K562 (cell line): ENCODE measurements around the gene FN3K. TPM values are rescaled to one million over a fixed set of nuclear protein-coding genes. Genes with fewer than 3 reads are reported as not detected.
A peak's percentile ranks its signal among the peaks of the same experiment; 100 is the strongest.

Experiments used
- ATAC-seq: fragments of 200-7000 bp; cut with Tn5 transposase; 3 replicates; pipeline ENCODE4 v1.9.1; 2020; ENCODE audit warnings: moderate library complexity
- BruUV-seq: library from RNA; stranded (reverse); fragments of 400-500 nt; replicated peaks from 2 replicates; lab custom pipeline; 2021; lab: Mats Ljungman, UMichigan
- CTCF ChIA-PET: fragments of 300-600 bp; formaldehyde crosslinking; extraction: SDS; loops from one replicate; lab custom pipeline; 2021; ENCODE audit warnings: low intra/inter-chr PET ratio; lab: Yijun Ruan, JAX
- POLR2A ChIA-PET: fragments of 300-600, 350-650 bp; sonication (Branson Sonifier 250); formaldehyde crosslinking; extraction: SDS; loops from one replicate; lab custom pipeline; 2021; ENCODE audit warnings: antibody characterized with exemption, inconsistent platforms; lab: Yijun Ruan, JAX
- DNase-seq, 4 experiments: peaks; one replicate each; pipeline versions ENCODE4 v3.0.0 to v3.0.0-alpha.2; 2011 to 2018; ENCODE audit warnings: low spot score in 3 of 4, mixed read lengths in 3 of 4; ENCODE audit errors: extremely low read depth in 1 of 4
- FAIRE-seq: peaks from 2 replicates; lab custom pipeline; 2011; peaks lifted over from hg19 to GRCh38; lab: Jason Lieb, UNC
- H2AFZ ChIP-seq: 2 replicates; pipeline ENCODE4 v1.6.0; 2011; ENCODE audit warnings: low read depth, low read length, control low read depth, inconsistent platforms
- H3K27ac ChIP-seq: fragments of 200-600 bp; 3 replicates; pipeline ENCODE4 v1.8.0; 2011; ENCODE audit warnings: low read depth, mild to moderate bottlenecking, control low read depth, inconsistent platforms, low read length, moderate library complexity, mixed read lengths; ENCODE audit errors: extremely low read depth
- H3K27me3 ChIP-seq, 2 experiments: fragments of 300-600 bp in 1 of 2; 2 replicates in 1 of 2; 3 replicates in 1 of 2; pipeline versions ENCODE4 v1.6.0 to v1.8.0; 2011; ENCODE audit warnings: inconsistent platforms in 2 of 2, low read length in 2 of 2, mild to moderate bottlenecking in 1 of 2, mixed read lengths in 1 of 2, moderate library complexity in 1 of 2; ENCODE audit not compliant: control insufficient read depth in 2 of 2, insufficient read depth in 2 of 2
- H3K36me3 ChIP-seq: fragments of 300-600 bp; 3 replicates; pipeline ENCODE4 v1.8.0; 2011; ENCODE audit warnings: mild to moderate bottlenecking, low read length, inconsistent platforms; ENCODE audit not compliant: control insufficient read depth, insufficient read depth
- H3K4me1 ChIP-seq, 2 experiments: fragments of 200-600 bp in 1 of 2; replicated peaks in 1 of 2; 2 replicates in 1 of 2; 3 replicates in 1 of 2; pipeline versions ENCODE4 v1.5.1 to v1.8.0; 2011; ENCODE audit warnings: inconsistent platforms in 2 of 2, low read length in 2 of 2, mild to moderate bottlenecking in 1 of 2, mixed read lengths in 1 of 2, moderate library complexity in 1 of 2; ENCODE audit not compliant: control insufficient read depth in 2 of 2, insufficient read depth in 2 of 2
- H3K4me2 ChIP-seq: 2 replicates; pipeline ENCODE4 v1.6.1; 2011; ENCODE audit warnings: low read length, control low read depth, inconsistent platforms, mixed read lengths; ENCODE audit not compliant: insufficient read depth
- H3K4me3 ChIP-seq: fragments of 200-600 bp; sonication (generic), shearing (Covaris generic); 2 replicates; pipeline ENCODE4 v1.5.1; 2016; ENCODE audit warnings: control low read depth, inconsistent platforms
- H3K79me2 ChIP-seq: fragments of 200-600 bp; 3 replicates; pipeline ENCODE4 v1.8.0; 2011; ENCODE audit warnings: low read length, inconsistent platforms; ENCODE audit not compliant: control insufficient read depth, insufficient read depth
- H3K9ac ChIP-seq, 2 experiments: 2 replicates each; pipeline versions ENCODE4 v1.6.0 to v1.6.1; 2011; ENCODE audit warnings: low read depth in 2 of 2, low read length in 2 of 2, control low read depth in 1 of 2, inconsistent platforms in 1 of 2, mild to moderate bottlenecking in 1 of 2, mixed read lengths in 1 of 2; ENCODE audit not compliant: insufficient read depth in 1 of 2
- H3K9me1 ChIP-seq: one replicate; pipeline ENCODE4 v1.6.0; 2011; ENCODE audit warnings: inconsistent platforms, mild to moderate bottlenecking, low read length, moderate library complexity; ENCODE audit not compliant: control insufficient read depth, insufficient read depth
- H3K9me3 ChIP-seq: replicated peaks from 2 replicates; pipeline ENCODE4 v1.5.1; 2011; ENCODE audit warnings: low read depth, low read length, inconsistent platforms; ENCODE audit not compliant: control insufficient read depth, insufficient read depth
- H4K20me1 ChIP-seq: replicated peaks from 2 replicates; pipeline ENCODE4 v1.6.1; 2011; ENCODE audit warnings: low read length, inconsistent platforms, mixed read lengths; ENCODE audit not compliant: control insufficient read depth, insufficient read depth
- HMG20A ChIP-seq: fragments of 450-650 bp; formaldehyde crosslinking; conservative IDR thresholded peaks from 2 replicates; pipeline ENCODE4 v1.4.0; 2020; ENCODE audit warnings: mild to moderate bottlenecking, mixed read lengths
- L3MBTL2 ChIP-seq: fragments of 450-650 bp; IDR thresholded peaks from 2 replicates; pipeline ENCODE4 v1.6.1; 2016; ENCODE audit warnings: mild to moderate bottlenecking, moderate library complexity
- PHF8 ChIP-seq: fragments of 200-600 bp; sonication (generic); IDR thresholded peaks from 2 replicates; pipeline ENCODE4 v1.6.1; 2012; ENCODE audit warnings: mixed run types, mild to moderate bottlenecking, inconsistent platforms, low read length, moderate library complexity, borderline replicate concordance
- POLR2G ChIP-seq: fragments of 200-400 bp; formaldehyde crosslinking; IDR thresholded peaks from 2 replicates; pipeline ENCODE4 v1.6.1; 2017; ENCODE audit warnings: low read depth, mild to moderate bottlenecking, antibody characterized with exemption, low read length, moderate library complexity
- PTTG1 ChIP-seq: fragments of 450-650 bp; IDR thresholded peaks from 2 replicates; pipeline ENCODE4 v1.6.1; 2016; ENCODE audit warnings: low read depth, mild to moderate bottlenecking, missing genetic modification characterization, missing compliant biosample characterization
- RBFOX2 ChIP-seq: fragments of 200-400 bp; formaldehyde crosslinking; IDR thresholded peaks from 2 replicates; pipeline ENCODE4 v1.6.1; 2017; ENCODE audit warnings: low read depth, mild to moderate bottlenecking, low read length, moderate library complexity
- ZNF146 ChIP-seq: IDR thresholded peaks from one replicate; pipeline ENCODE4 v1.6.1; 2018; ENCODE audit warnings: missing compliant biosample characterization; ENCODE audit not compliant: unreplicated experiment
- ZNF707 ChIP-seq: fragments of 250-450 bp; sonication (Bioruptor Pico); conservative IDR thresholded peaks from 2 replicates; pipeline ENCODE4 v1.8.0; 2022; ENCODE audit warnings: inconsistent platforms, mild to moderate bottlenecking, moderate library complexity
- ZNF830 ChIP-seq: fragments of 250-450 bp; sonication (Bioruptor Pico); IDR thresholded peaks from 2 replicates; pipeline ENCODE4 v1.5.0; 2021; ENCODE audit warnings: mild to moderate bottlenecking
- WGBS: fragments of 100-300 bp; shearing (Covaris generic); methylation state at CpG from one replicate; pipeline ENCODE4 v1.1.6; 2016; ENCODE audit warnings: low coverage, mixed read lengths; ENCODE audit not compliant: insufficient coverage; ENCODE audit errors: missing lambda C conversion rate; 5-methylcytosine and 5-hydroxymethylcytosine counted together
- in situ Hi-C: fragments of 300-500 bp; cut with MboI; formaldehyde crosslinking; loops from 4 replicates; pipeline ENCODE4 v1.15.0; 2018; ENCODE audit warnings: inconsistent platforms, mixed read lengths
- intact Hi-C: fragments of 100-400 bp; cut with micrococcal nuclease; formaldehyde crosslinking; loops from 2 replicates; pipeline ENCODE4 v1.14.2; 2022
- polyA plus RNA-seq, 8 experiments: library from polyadenylated mRNA; depleted of rRNA in 4 of 8; stranded (reverse) in 5 of 8; unstranded in 3 of 8; fragments of >200 nt; fragmentation: Nextera tagmentation in 2 of 8; fragmentation: Illumina TruSeq in 1 of 8; extraction: Ambion mirVana in 2 of 8; extraction: Trizol in 1 of 8; gene quantifications; 2 replicates each; pipeline versions ENCODE4 v1.2.1 to v1.2.3, GENCODE V29; 2011 to 2014; ENCODE audit warnings: inconsistent platforms in 1 of 8, missing spikeins in 1 of 8
- total RNA-seq, 7 experiments: library from RNA; depleted of rRNA in 6 of 7; stranded (reverse); fragments of >200 nt in 6 of 7; fragmentation: Illumina TruSeq in 2 of 7; extraction: Trizol in 2 of 7; gene quantifications; 2 replicates each; pipeline versions ENCODE4 v1.2.1 to v1.2.3, GENCODE V29; 2011 to 2021; ENCODE audit warnings: low replicate concordance in 1 of 7
- TF ChIP-seq, protein P1 (sequence below): sonication (generic); formaldehyde crosslinking; IDR thresholded peaks from 2 replicates; pipeline ENCODE4 v1.8.1; 2023; ENCODE audit warnings: missing genetic modification reagents, mild to moderate bottlenecking, borderline replicate concordance
- TF ChIP-seq, protein P2 (sequence below), 3 experiments: IDR thresholded peaks in 2 of 3; conservative IDR thresholded peaks in 1 of 3; 2 replicates each; pipeline ENCODE4 v1.5.1; 2011 to 2012; ENCODE audit warnings: low read length in 3 of 3, mild to moderate bottlenecking in 3 of 3, control low read depth in 2 of 3, improper control_type of control experiment in 1 of 3, inconsistent platforms in 1 of 3, low read depth in 1 of 3, mixed read lengths in 1 of 3, moderate library complexity in 1 of 3; ENCODE audit not compliant: insufficient read depth in 2 of 3

Gene FN3K
- total and polyA plus RNA-seq, 9 of the 15 experiments (the other 6 are each of a cell fraction or from before 2014, with no cell fraction given): 0.08 to 22.7 (median 3.8) TPM

GRCh38 chr17:82732118-82732743 is 3.2 kb upstream of the FN3K start (continued):
- TF ChIP-seq ZNF830 (CRISPR knock-in tag) (no peak), L3MBTL2 (no peak), PTTG1 (tag) (no peak)

- CTCF ChIA-PET: no interaction called here
- H4K20me1 ChIP-seq: no peaks in the 10 kb centered on the region
- WGBS: 89% methylated on average over 13 of the region's 18 CpGs
- FAIRE-seq: no peak
- H3K27me3 ChIP-seq: no peaks in the 10 kb centered on the region
- in situ Hi-C loops: no loop called here
- H3K9me1 ChIP-seq: no peaks in the 10 kb centered on the region
- BruUV-seq: no TSS peak
- H3K9me3 ChIP-seq: peaks cover 33% of the 10 kb centered on the region
- peak overlapping the region; percentile 75 for H3K4me2 ChIP-seq
- TF ChIP-seq, protein P1, sequence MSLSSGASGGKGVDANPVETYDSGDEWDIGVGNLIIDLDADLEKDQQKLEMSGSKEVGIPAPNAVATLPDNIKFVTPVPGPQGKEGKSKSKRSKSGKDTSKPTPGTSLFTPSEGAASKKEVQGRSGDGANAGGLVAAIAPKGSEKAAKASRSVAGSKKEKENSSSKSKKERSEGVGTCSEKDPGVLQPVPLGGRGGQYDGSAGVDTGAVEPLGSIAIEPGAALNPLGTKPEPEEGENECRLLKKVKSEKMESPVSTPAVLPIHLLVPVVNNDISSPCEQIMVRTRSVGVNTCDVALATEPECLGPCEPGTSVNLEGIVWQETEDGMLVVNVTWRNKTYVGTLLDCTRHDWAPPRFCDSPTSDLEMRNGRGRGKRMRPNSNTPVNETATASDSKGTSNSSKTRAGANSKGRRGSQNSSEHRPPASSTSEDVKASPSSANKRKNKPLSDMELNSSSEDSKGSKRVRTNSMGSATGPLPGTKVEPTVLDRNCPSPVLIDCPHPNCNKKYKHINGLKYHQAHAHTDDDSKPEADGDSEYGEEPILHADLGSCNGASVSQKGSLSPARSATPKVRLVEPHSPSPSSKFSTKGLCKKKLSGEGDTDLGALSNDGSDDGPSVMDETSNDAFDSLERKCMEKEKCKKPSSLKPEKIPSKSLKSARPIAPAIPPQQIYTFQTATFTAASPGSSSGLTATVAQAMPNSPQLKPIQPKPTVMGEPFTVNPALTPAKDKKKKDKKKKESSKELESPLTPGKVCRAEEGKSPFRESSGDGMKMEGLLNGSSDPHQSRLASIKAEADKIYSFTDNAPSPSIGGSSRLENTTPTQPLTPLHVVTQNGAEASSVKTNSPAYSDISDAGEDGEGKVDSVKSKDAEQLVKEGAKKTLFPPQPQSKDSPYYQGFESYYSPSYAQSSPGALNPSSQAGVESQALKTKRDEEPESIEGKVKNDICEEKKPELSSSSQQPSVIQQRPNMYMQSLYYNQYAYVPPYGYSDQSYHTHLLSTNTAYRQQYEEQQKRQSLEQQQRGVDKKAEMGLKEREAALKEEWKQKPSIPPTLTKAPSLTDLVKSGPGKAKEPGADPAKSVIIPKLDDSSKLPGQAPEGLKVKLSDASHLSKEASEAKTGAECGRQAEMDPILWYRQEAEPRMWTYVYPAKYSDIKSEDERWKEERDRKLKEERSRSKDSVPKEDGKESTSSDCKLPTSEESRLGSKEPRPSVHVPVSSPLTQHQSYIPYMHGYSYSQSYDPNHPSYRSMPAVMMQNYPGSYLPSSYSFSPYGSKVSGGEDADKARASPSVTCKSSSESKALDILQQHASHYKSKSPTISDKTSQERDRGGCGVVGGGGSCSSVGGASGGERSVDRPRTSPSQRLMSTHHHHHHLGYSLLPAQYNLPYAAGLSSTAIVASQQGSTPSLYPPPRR (CRISPR knock-in tag): no peak
- TF ChIP-seq, protein P2, sequence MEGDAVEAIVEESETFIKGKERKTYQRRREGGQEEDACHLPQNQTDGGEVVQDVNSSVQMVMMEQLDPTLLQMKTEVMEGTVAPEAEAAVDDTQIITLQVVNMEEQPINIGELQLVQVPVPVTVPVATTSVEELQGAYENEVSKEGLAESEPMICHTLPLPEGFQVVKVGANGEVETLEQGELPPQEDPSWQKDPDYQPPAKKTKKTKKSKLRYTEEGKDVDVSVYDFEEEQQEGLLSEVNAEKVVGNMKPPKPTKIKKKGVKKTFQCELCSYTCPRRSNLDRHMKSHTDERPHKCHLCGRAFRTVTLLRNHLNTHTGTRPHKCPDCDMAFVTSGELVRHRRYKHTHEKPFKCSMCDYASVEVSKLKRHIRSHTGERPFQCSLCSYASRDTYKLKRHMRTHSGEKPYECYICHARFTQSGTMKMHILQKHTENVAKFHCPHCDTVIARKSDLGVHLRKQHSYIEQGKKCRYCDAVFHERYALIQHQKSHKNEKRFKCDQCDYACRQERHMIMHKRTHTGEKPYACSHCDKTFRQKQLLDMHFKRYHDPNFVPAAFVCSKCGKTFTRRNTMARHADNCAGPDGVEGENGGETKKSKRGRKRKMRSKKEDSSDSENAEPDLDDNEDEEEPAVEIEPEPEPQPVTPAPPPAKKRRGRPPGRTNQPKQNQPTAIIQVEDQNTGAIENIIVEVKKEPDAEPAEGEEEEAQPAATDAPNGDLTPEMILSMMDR (IDR thresholded peaks at IDR 0.05 in 2 of 3, conservative IDR thresholded peaks at IDR 0.05 in 1 of 3; ENCODE audit: insufficient read depth in 2 of 3, low read depth in 1 of 3, low read length in 3 of 3): no peak
- TF ChIP-seq PHF8 (no peak), ZNF707 (no peak), RBFOX2 (peak; percentile 36; the same call in 1 of the 2 replicates), HMG20A (CRISPR knock-in tag) (no peak), ZNF146 (no peak), POLR2G (peak; percentile 45)
- H3K79me2 ChIP-seq: peaks cover 22% of the 10 kb centered on the region
- H2AFZ ChIP-seq: no peak overlapping the region
- H3K27ac ChIP-seq: no peak overlapping the region
- POLR2A ChIA-PET: interaction anchor here (0.6 to 0.7 kb wide), 2 partner anchors 12 to 535 kb away, joined by 3 read pairs; no protein-coding TSS in a partner anchor
- intact Hi-C loops: no loop called here
- peak overlapping the region; percentile 69 for H3K4me3 ChIP-seq
- DNase-seq: no peak
- no peak for ATAC-seq
- peaks cover 13 to 44% of the 10 kb centered on the region in 2 experiments; a peak in 4 of 5 replicates for H3K4me1 ChIP-seq
- peak overlapping the region in 1 of 2 experiments; percentile 97; a peak in 2 of 4 replicates for H3K9ac ChIP-seq
- H3K36me3 ChIP-seq: peaks cover 42% of the 10 kb centered on the region
Measured at GRCh38 chr17:82736511-82737185, 1.2 kb downstream of the FN3K start.
